ENCODE results near the gene NDUFA5. TPM values are rescaled to one million over a fixed set of nuclear protein-coding genes. Genes with fewer than 3 reads are reported as not detected.
"Not testable (repeated sequence)": the region's sequence is repeated elsewhere in the genome, so short reads cannot be mapped to it uniquely, and the experiment has no call there.

NDUFA5 gene
- total RNA-seq, 2 donors from 2014 or later: 53.3 to 65.8 TPM

DNA sequence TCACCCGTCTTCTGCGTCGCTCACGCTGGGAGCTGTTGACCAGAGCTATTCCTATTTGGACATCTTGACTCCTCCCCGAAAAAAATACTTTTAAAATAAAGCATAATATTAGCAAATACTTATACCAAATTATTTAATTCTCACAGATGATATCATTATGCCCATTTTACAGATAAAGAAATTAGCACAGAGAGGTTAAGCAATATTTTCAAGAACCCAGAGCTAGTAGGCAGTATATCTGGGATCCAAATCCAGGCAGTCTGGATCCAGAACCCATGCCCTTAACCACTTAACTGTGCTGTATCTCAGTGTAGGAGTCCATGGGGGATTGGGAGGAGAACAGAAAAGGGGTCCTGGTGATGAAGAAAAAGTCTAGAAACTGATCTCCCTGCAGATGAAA is 29.4 kb downstream of the NDUFA5 start:
- H3K27me3 ChIP-seq (replicated peaks; ENCODE audit: insufficient read depth): no peaks in the 10 kb centered on the region
- no peaks in the 10 kb centered on the region for H3K4me1 ChIP-seq (replicated peaks)
- no peak for DNase-seq (ENCODE audit: low spot score)
- no peak overlapping the region for H3K27ac ChIP-seq
- H3K4me3 ChIP-seq: no peak overlapping the region
- 96% methylated on average over 5 of the region's 5 CpGs for WGBS
- intact Hi-C loops (cut with DNase I): no loop called here
- H3K9me3 ChIP-seq: no peaks in the 10 kb centered on the region
- H3K36me3 ChIP-seq: no peaks in the 10 kb centered on the region
- TF ChIP-seq, protein P1, sequence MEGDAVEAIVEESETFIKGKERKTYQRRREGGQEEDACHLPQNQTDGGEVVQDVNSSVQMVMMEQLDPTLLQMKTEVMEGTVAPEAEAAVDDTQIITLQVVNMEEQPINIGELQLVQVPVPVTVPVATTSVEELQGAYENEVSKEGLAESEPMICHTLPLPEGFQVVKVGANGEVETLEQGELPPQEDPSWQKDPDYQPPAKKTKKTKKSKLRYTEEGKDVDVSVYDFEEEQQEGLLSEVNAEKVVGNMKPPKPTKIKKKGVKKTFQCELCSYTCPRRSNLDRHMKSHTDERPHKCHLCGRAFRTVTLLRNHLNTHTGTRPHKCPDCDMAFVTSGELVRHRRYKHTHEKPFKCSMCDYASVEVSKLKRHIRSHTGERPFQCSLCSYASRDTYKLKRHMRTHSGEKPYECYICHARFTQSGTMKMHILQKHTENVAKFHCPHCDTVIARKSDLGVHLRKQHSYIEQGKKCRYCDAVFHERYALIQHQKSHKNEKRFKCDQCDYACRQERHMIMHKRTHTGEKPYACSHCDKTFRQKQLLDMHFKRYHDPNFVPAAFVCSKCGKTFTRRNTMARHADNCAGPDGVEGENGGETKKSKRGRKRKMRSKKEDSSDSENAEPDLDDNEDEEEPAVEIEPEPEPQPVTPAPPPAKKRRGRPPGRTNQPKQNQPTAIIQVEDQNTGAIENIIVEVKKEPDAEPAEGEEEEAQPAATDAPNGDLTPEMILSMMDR (IDR thresholded peaks at IDR 0.05): no peak
- TF ChIP-seq POLR2A (IDR thresholded peaks at IDR 0.05) (no peak), POLR2AphosphoS5 (IDR thresholded peaks at IDR 0.05) (no peak)

DNA sequence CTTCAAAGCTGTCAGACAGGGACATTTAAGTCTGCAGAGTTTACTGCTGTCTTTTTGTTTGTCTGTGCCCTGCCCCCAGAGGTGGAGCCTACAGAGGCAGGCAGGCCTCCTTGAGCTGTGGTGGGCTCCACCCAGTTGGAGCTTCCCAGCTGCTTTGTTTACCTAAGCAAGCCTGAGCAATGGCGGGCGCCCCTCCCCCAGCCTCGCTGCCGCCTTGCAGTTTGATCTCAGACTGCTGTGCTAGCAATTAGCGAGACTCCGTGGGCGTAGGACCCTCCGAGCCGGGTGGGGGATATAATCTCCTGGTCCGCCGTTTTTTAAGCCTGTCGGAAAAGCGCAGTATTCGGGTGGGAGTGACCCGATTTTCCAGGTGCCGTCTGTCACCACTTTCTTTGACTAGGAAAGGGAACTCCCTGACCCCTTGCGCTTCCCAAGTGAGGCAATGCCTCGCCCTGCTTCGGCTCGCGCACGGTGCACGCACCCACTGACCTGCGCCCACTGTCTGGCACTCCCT is 29.8 kb downstream of the NDUFA5 start:
- H3K9me3 ChIP-seq; H3K27me3 ChIP-seq (replicated peaks; ENCODE audit: insufficient read depth); intact Hi-C loops (cut with DNase I); DNase-seq (ENCODE audit: low spot score); H3K4me1 ChIP-seq (replicated peaks); H3K4me3 ChIP-seq; H3K27ac ChIP-seq; H3K36me3 ChIP-seq: not testable (repeated sequence)
- WGBS: 84% methylated on average over 22 of the region's 24 CpGs

DNA sequence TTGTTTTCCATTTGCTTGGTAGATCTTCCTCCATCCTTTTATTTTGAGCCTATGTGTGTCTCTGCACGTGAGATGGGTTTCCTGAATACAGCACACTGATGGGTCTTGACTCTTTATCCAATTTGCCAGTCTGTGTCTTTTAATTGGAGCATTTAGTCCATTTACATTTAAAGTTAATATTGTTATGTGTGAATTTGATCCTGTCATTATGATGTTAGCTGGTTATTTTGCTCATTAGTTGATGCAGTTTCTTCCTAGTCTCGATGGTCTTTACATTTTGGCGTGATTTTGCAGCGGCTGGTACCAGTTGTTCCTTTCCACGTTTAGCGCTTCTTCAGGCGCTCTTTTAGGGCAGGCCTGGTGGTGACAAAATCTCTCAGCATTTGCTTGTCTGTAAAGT is 31.1 kb downstream of the NDUFA5 start:
- H3K4me1 ChIP-seq (replicated peaks); DNase-seq (ENCODE audit: low spot score); H3K4me3 ChIP-seq; intact Hi-C loops (cut with DNase I); H3K36me3 ChIP-seq; H3K9me3 ChIP-seq; H3K27me3 ChIP-seq (replicated peaks; ENCODE audit: insufficient read depth); H3K27ac ChIP-seq: not testable (repeated sequence)
- 97% methylated on average over 6 of the region's 7 CpGs for WGBS

DNA sequence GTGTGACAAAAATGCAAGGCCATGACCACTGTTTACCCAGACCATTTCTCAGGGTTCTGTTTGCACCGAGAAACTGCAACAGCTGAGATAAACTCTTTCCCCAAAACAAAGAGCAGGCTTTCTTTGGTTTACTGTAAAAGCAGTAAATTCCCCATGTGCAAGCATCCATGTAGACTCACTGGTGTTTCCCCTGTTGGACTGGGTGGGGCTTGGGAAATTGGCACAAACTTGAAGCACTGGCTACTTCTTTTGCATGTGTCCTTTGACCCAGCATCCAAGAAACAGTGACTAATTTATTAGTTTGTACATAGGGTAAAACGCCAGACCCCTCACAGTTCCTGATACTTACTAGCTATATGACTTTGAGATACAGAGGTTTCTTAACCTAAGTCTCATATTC is 35.6 kb downstream of the NDUFA5 start:
- no peaks in the 10 kb centered on the region for H3K36me3 ChIP-seq
- H3K9me3 ChIP-seq: no peaks in the 10 kb centered on the region
- H3K27ac ChIP-seq: no peak overlapping the region
- H3K4me1 ChIP-seq (replicated peaks): no peaks in the 10 kb centered on the region
- no peaks in the 10 kb centered on the region for H3K27me3 ChIP-seq (replicated peaks; ENCODE audit: insufficient read depth)
- H3K4me3 ChIP-seq: no peak overlapping the region
- TF ChIP-seq POLR2A (IDR thresholded peaks at IDR 0.05): no peak
- no peak for TF ChIP-seq POLR2AphosphoS5 (IDR thresholded peaks at IDR 0.05)
- TF ChIP-seq, protein P1 (IDR thresholded peaks at IDR 0.05): no peak
- no peak for DNase-seq (ENCODE audit: low spot score)
- intact Hi-C loops (cut with DNase I): no loop called here
- 42% methylated on average over 2 of the region's 2 CpGs for WGBS

DNA sequence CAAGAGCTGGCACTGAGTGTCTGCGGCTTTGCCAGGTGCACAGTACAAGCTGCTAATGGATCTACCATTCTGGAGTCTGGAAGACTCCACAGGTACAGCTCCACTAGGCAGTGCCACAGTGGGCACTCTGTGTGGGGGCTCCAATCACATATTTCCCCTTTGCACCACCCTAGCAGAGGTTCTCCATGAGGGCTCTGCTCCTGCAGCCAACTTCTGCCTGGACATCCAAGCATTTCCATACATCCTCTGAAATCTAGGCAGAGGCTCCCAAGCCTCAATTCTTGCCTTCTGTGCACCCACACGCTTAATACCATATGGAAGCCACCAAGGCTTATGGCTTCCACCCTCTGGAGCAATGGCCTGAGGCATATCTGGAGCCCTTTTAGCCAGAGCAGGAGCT is 52.4 kb downstream of the NDUFA5 start:
- intact Hi-C loops (cut with DNase I): no loop called here
- Histone ChIP-seq H3K27me3 (replicated peaks; ENCODE audit: insufficient read depth) (no peaks in the 10 kb centered on the region), H3K4me1 (replicated peaks) (no peaks in the 10 kb centered on the region), H3K27ac (no peak overlapping the region), H3K9me3 (no peaks in the 10 kb centered on the region), H3K4me3 (no peak overlapping the region), H3K36me3 (no peaks in the 10 kb centered on the region)
- TF ChIP-seq, protein P1 (IDR thresholded peaks at IDR 0.05): no peak
- no peak for TF ChIP-seq POLR2AphosphoS5 (IDR thresholded peaks at IDR 0.05)
- TF ChIP-seq POLR2A (IDR thresholded peaks at IDR 0.05): no peak
- WGBS: 91% methylated on average over 2 of the region's 2 CpGs
- DNase-seq (ENCODE audit: low spot score): no peak

DNA sequence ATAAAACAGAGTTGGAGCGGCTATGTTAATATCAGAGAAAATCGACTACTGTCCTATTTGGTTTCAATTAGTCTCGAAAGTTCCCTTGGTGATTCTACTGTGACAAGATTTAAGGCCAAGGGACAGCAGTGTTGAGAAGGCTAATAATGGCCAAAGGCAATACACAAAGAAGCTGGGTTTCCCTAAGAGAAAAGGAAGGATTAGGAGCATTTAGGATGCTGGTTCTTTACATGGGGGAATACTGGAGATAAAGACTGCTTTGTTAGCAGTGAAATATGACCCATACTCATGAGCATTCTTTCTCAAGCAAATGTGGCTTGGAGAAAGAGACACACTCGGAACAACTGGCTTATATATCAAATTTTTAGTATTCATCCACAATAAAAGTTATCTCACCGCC is 55.4 kb downstream of the NDUFA5 start:
- no peaks in the 10 kb centered on the region for H3K27me3 ChIP-seq (replicated peaks; ENCODE audit: insufficient read depth)
- H3K4me1 ChIP-seq (replicated peaks): no peaks in the 10 kb centered on the region
- TF ChIP-seq POLR2AphosphoS5 (IDR thresholded peaks at IDR 0.05) (no peak), POLR2A (IDR thresholded peaks at IDR 0.05) (no peak)
- TF ChIP-seq, protein P1 (IDR thresholded peaks at IDR 0.05): no peak
- DNase-seq (ENCODE audit: low spot score): no peak
- no peaks in the 10 kb centered on the region for H3K36me3 ChIP-seq
- H3K4me3 ChIP-seq: no peak overlapping the region
- intact Hi-C loops (cut with DNase I): no loop called here
- H3K27ac ChIP-seq: no peak overlapping the region
- 82% methylated on average over 5 of the region's 5 CpGs for WGBS
- H3K9me3 ChIP-seq: no peaks in the 10 kb centered on the region

Data from prostate gland (tissue), 2 donors.